ENCODE results near the gene ZNF143.

- TF ChIP-seq CTCF (IDR thresholded peaks at IDR 0.05), result no peak
- TF ChIP-seq POLR2A (IDR thresholded peaks at IDR 0.05), result no peak
These were observed 67.9 kb downstream of the ZNF143 start for GRCh38 chr11:9528573-9529333.

Measured in right lobe of liver (tissue), 4 donors.